HG03571 (cell line): ENCODE results near the gene CLDND1.

Source experiments
- ATAC-seq: cut with Tn5 transposase; IDR thresholded peaks from one replicate; pipeline ENCODE4 v1.9.1; 2021; ENCODE audit not compliant: unreplicated experiment

CLDND1 gene

DNA sequence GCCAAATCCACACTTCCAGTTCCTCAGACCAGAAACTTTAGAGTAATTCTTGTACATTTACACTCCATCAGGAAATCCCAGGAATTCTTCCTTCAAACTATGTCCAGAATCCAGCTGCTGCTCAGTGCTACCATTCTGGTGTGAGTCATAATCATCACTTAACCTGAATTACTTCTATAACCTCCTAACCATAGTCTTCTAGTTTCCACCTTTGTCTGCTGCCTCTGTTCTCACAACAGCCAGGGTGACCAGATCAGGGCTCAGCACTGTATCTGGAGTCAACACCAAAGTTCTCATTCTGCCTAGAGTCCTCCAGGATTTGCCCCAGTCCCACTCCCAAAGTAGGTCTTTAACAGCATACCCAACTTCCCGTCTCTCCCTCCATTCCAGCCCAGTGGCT lies 3.4 kb downstream of the CLDND1 start:
- no peak for ATAC-seq

DNA sequence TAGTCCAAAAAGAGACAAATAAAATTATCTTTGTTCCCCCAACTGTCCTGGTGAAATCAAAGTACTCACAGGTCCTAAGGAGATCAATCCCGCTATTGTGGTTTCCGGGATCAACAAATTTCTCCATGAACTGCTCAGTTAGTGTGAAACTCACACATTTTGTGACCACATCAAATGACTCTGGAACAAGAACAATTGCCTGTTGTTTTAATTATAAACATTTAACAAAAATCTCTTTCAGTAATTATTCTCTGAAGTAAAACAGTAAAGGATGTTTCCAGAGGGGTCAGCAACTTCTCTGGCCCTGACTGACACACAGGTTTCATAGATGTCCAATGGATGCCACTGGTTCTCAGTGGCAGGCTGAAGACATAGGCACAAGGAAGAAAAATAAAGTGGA lies 3.9 kb downstream of the CLDND1 start:
- no peak for ATAC-seq

DNA sequence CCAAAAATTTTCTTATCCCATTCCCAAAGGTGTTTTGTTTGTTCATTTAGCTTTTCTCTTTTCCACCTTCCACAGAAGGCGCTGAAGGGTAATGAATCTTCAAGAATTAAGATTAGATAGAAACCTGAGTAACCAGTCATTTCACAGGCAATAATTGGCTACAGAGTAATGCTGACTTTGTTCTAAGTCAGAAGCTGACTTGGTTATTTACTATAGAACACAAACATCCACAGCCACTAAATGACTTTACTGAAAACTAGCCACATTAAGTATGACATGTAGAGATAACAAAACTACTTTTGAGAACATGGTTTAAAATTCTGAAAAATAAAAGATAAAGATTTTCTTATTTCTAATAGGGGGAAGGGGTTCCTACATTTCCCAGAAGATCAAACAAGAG lies 7.8 kb downstream of the CLDND1 start:
- no peak for ATAC-seq

DNA sequence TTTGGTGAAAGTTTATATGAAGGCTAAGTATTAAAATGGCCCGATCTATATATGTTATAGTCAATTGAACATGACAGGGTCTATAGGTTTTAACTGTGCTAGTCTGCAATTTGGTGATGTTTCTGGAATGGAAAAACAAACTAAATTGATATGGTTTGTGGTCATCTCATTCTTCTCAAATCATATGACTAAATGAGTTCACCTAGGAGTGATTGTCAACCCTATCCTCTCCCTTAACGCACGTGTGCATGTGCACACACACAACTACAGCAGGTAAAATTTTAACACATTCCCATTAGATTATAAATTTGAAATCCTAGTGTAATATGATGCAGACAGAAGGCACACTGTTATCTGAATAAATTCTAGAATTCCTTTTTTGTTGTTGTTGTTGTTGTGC lies 9.0 kb downstream of the CLDND1 start:
- ATAC-seq: no peak

DNA sequence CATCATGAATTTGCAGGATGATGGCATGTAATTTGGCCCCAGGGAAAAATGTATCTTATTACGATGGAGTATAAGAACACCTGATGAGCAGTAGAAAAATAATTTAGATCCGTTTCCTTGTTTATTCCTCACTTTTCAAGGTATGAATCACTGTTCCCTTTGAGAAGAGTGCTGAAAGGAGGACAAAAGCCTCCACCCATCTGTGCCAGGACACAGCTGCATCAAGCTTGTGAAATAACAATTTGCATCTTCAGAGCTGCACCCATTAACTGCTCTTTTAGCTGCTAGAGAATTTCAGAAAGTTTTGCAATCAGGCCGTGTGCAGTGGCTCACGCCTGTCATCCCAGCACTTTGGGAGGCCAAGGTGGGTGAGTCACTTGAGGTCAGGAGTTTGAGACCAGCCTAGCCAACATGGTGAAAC lies 9.6 kb downstream of the CLDND1 start:
- ATAC-seq: no peak

DNA sequence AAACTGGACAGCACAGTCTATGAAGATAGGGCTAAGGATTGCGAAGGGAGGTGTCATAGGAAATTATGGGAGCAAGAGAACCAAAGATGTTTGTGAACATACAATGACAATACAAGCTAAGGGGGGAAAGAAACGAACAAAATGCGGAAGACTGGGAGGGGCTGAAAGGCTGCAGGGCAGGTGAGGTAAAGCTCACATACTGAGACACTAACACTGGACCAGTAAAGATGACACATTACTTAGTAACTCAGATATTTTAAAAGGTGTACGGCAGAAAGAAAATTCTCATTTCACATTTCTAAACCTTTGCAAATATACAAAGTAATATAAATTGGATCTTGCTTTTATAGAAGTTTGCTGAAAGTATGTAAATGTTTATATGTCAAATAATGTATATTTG lies 10.1 kb downstream of the CLDND1 start:
- ATAC-seq: no peak

DNA sequence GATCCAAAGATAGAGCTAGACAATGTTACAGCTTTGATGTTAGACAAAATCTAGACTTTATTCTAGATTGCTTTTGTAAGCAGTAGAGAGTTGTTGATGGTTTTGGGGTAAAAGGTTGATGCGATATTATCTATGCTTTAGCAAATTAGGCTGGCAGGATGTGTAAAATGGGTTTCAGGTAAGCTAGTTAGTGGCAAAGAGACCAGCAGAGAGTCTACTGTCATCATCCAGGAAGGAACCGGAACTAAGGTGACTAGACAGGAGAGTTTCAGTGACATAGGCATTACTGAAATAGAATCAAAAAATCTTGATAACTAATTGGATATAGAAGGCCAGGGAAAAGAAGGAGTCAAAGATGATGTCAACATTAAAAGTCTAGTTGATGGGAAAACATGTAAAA lies 14.1 kb downstream of the CLDND1 start:
- no peak for ATAC-seq

DNA sequence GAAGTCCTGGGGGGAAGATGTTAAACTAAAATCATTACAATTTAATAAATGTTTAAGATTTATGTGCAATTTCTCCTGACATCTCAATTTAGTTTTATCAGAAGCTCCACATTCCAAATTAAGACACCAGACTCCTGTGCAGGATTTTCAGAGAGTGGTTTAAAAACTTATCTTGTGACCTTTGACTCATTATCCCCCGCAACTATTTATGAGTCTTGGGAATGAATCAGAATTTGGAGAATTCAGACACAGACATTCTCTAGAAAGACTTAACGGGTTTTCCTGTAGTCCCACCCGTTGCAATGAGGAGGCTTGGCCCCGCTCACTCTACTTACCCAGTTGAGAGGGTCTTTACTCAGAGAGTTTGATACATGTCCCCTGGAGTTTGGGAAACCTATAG lies 18.2 kb downstream of the CLDND1 start:
- ATAC-seq: no peak

DNA sequence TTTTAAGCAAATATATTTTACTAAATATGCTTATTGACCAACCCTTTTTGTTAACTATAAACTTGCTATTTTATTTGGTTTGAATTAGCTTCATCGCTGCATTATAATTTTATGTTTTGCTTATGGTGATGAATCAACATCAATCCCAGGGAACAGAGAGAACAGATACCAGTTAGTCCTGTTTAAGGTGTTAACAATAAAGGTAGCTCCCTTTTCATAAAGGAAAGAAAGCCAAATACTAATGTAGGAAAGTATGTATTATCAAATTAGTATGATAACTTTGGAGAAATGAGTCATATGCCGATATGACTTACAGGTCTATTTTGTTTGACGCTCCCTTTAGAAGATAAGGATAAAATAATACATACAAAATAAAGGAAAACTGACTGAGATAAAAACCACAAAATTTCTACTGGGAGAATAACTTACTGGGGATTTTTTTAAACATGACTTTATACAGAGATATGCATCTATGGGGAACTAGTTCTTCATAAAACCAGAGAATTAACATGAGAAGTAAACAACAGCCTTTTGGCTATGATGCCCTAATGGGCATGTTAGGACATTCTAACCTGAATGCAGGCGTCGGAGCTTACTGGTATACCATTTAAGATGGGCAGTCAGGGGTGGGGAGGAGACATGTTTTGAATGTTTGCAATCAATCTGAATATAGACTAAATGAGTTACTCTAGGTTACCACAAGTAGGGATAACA lies 20.7 kb downstream of the CLDND1 start:
- ATAC-seq: no peak

DNA sequence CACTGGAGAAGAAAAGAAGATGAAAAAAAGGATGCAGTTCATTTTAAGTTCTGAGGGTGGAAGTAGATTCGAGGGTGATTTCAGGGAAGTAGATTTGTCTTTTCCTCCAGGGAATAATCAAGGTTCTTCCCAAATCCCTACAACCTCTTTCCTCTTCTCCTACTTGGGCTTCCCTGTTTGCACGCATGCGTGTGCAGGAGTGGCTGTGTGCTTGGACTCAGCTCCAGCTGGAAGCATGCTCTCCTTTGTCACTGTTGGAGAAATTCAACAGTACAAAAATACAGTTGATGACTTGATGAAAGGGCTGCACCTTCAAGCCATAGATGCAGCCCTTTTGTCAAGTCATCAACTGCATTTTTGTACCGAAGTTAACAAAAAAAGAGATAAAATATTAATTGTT lies 21.4 kb downstream of the CLDND1 start:
- ATAC-seq: no peak

DNA sequence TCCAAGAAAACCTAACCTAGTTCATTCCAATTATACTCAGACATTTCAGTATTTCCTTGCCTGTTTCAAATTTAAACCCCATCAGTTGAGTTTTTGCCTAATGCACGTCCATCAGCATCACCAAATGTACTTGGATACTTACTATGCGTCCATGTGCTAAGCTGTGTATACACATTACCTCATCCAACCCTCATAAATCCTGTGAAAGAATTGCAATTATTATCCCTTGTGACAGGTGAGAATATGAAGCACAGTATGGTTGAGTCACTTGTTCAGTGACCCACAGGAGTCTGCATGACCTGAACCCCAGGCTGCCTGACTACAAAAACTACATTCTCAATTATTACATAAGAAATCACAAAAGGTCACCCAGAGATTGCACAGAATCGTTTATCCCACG lies 22.7 kb downstream of the CLDND1 start:
- no peak for ATAC-seq

DNA sequence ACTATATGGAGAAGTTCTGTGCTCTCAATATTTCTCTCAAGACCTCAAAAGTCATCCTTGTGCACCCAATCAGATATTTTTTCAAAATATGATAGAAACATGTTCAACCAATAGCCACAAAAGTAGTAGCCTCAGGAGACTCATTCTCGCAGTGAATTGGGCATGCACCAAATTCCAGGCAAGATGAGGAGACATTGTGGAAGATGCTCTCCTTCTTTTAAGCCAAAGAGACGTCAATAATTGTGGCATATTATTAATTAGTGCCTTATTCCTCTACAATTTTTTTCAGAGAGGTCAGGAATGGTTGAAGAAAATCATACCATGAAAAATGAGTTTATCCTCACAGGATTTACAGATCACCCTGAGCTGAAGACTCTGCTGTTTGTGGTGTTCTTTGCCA lies 25.3 kb downstream of the CLDND1 start, which contains the start of gene OR5K2:
Gene OR5K2 (plus strand): TSS at position 301 of the 400 bp plus-strand sequence. CDS start 0 bp downstream, at position 301.
- no peak for ATAC-seq

DNA sequence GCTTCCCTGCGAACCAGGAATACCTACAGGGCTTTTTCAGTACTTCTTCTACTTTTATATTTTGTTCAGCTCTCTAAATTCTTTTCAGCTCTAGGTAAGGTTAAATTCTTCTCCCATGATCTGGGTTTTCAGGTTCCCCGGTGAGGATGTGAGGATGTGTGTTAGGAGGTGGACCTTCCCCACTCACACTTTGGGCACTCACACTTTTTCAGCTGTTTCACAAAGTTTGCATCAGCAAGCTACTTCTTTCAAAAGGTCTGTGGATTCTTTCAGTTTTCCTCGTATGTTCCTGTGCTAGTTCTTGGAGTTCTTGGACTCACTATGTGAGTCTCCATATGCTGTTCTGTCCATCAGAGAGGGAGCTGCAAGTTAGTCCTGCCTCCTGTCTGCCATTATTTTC lies 39.1 kb downstream of the CLDND1 start:
- no peak for ATAC-seq

DNA sequence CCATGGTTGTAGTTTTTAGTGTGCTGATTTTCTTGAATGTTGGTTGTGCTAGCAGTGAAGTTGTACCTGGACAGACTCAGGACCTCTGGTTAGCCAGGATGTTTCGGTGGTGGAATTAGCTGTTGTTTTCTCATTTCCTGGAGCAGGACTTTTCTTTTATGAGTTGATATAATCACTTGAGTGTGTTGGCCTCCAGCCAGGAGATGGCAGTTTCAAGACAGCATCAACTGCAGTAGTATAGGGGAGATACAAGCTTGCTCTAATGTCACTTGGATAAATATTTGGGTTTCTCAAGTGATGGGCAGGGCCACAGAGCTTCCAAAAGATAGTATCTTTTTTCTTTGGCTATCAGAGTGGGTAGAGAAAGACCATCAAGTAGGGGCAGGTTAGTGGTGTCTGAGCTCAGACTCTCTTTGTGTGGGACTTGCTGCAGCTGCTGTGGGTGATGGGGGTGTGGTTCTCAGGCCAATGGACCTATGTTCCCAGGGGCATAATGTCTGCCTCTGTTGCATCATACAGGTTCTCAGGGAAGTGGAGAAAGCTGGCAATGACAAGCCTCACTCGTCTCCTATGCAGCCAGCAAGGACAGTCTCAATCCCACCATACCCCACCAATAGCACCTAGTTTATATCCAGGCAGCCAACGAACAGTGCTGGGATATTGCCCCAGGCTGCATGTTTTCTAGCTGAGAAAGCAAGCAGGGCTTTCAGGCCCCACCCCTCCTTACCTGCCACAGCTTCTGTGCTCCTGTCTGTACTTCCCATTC lies 39.8 kb downstream of the CLDND1 start:
- ATAC-seq: no peak
